HEK293 (cell line): ENCODE results near the gene HPSE.

Source experiments
- CTCF ChIA-PET: fragments of 350-600 bp; formaldehyde crosslinking; extraction: SDS; loops from one replicate; lab custom pipeline; 2021; ENCODE audit warnings: antibody characterized with exemption; lab: Yijun Ruan, JAX
- POLR2A ChIA-PET: fragments of 300-600 bp; formaldehyde crosslinking; extraction: SDS; loops from one replicate; lab custom pipeline; 2020; ENCODE audit warnings: antibody characterized with exemption, inconsistent platforms; lab: Yijun Ruan, JAX
- H3K27ac ChIP-seq: fragments of 200-500 bp; sonication (Bioruptor generic); 2 replicates; pipeline ENCODE4 v1.5.1; 2014; ENCODE audit warnings: low read depth, low read length, control low read depth, inconsistent platforms; ENCODE audit errors: extremely low read depth
- H3K36me3 ChIP-seq, 2 experiments: fragments of 200-500 bp in 1 of 2; sonication (Bioruptor generic) in 1 of 2; 1 replicate in 1 of 2; 2 replicates in 1 of 2; pipeline ENCODE4 v1.5.1; 2014 to 2017; ENCODE audit warnings: inconsistent platforms in 2 of 2, low read length in 2 of 2; ENCODE audit not compliant: control insufficient read depth in 2 of 2, insufficient read depth in 1 of 2
- H3K4me1 ChIP-seq: fragments of 200-500 bp; sonication (Bioruptor generic); 2 replicates; pipeline ENCODE4 v1.5.1; 2014; ENCODE audit warnings: mild to moderate bottlenecking, low read length, inconsistent platforms; ENCODE audit not compliant: control insufficient read depth, insufficient read depth
- H3K4me3 ChIP-seq: 2 replicates; pipeline ENCODE4 v1.5.1; 2011; ENCODE audit warnings: low read depth, mild to moderate bottlenecking, control low read depth, low read length, moderate library complexity
- H3K9me3 ChIP-seq: fragments of 200-500 bp; sonication (Bioruptor generic); 2 replicates; pipeline ENCODE4 v1.5.1; 2014; ENCODE audit warnings: low read depth, low read length, inconsistent platforms; ENCODE audit not compliant: control insufficient read depth, insufficient read depth
- ATF2 ChIP-seq: fragments of 450-650 bp; formaldehyde crosslinking; IDR thresholded peaks from 2 replicates; pipeline ENCODE4 v1.5.1; 2016; ENCODE audit warnings: missing biosample characterization, missing genetic modification characterization, low read depth
- HOXD13 ChIP-seq: sonication (generic); formaldehyde crosslinking; IDR thresholded peaks from 2 replicates; pipeline ENCODE4 v1.8.0; 2022; ENCODE audit warnings: missing genetic modification reagents, borderline replicate concordance
- MYNN ChIP-seq: fragments of 450-650 bp; formaldehyde crosslinking; IDR thresholded peaks from 2 replicates; pipeline ENCODE4 v1.5.1; 2016; ENCODE audit warnings: missing biosample characterization, missing genetic modification characterization, borderline replicate concordance
- OSR2 ChIP-seq: fragments of 450-650 bp; formaldehyde crosslinking; IDR thresholded peaks from 2 replicates; pipeline ENCODE4 v1.5.1; 2016; ENCODE audit warnings: missing biosample characterization, missing genetic modification characterization
- PATZ1 ChIP-seq: fragments of 450-650 bp; formaldehyde crosslinking; IDR thresholded peaks from 2 replicates; pipeline ENCODE4 v1.5.1; 2016; ENCODE audit warnings: missing biosample characterization, missing genetic modification characterization
- PRDM6 ChIP-seq: fragments of 450-650 bp; formaldehyde crosslinking; IDR thresholded peaks from 2 replicates; pipeline ENCODE4 v1.5.1; 2017; ENCODE audit warnings: missing biosample characterization, missing genetic modification characterization
- RBAK ChIP-seq: fragments of 450-650 bp; formaldehyde crosslinking; IDR thresholded peaks from 2 replicates; pipeline ENCODE4 v1.5.1; 2016; ENCODE audit warnings: missing biosample characterization, missing genetic modification characterization
- TRIM28 ChIP-seq: IDR thresholded peaks from 2 replicates; pipeline ENCODE4 v1.6.1; 2011; ENCODE audit warnings: low read length, control low read depth, borderline replicate concordance
- YY2 ChIP-seq: fragments of 450-650 bp; formaldehyde crosslinking; IDR thresholded peaks from 2 replicates; pipeline ENCODE4 v1.5.1; 2016; ENCODE audit warnings: missing biosample characterization, missing genetic modification characterization
- ZBTB21 ChIP-seq: fragments of 450-650 bp; formaldehyde crosslinking; IDR thresholded peaks from 2 replicates; pipeline ENCODE4 v1.5.1; 2017; ENCODE audit warnings: missing biosample characterization, missing genetic modification characterization
- ZBTB48 ChIP-seq: fragments of 450-650 bp; formaldehyde crosslinking; IDR thresholded peaks from 2 replicates; pipeline ENCODE4 v1.5.1; 2016; ENCODE audit warnings: missing biosample characterization, missing genetic modification characterization
- ZEB2 ChIP-seq: fragments of 450-650 bp; formaldehyde crosslinking; IDR thresholded peaks from 2 replicates; pipeline ENCODE4 v1.5.1; 2016; ENCODE audit warnings: missing biosample characterization, missing genetic modification characterization
- ZNF155 ChIP-seq: fragments of 450-650 bp; formaldehyde crosslinking; IDR thresholded peaks from 2 replicates; pipeline ENCODE4 v1.5.1; 2016; ENCODE audit warnings: missing biosample characterization, missing genetic modification characterization
- ZNF19 ChIP-seq: fragments of 450-650 bp; formaldehyde crosslinking; IDR thresholded peaks from 2 replicates; pipeline ENCODE4; 2016; ENCODE audit warnings: missing biosample characterization, missing genetic modification characterization, low read depth
- ZNF202 ChIP-seq: fragments of 450-650 bp; formaldehyde crosslinking; IDR thresholded peaks from 2 replicates; pipeline ENCODE4 v1.5.1; 2016; ENCODE audit warnings: missing biosample characterization, missing genetic modification characterization, borderline replicate concordance
- ZNF274 ChIP-seq, 2 experiments: fragments of 200-500 bp in 1 of 2; fragments of 450-650 bp in 1 of 2; sonication (Bioruptor generic) in 1 of 2; formaldehyde crosslinking in 1 of 2; IDR thresholded peaks; 2 replicates each; pipeline versions ENCODE4 v1.5.1 to v1.6.1; 2014 to 2016; ENCODE audit warnings: borderline replicate concordance in 1 of 2, inconsistent platforms in 1 of 2, low read length in 1 of 2, missing biosample characterization in 1 of 2, missing genetic modification characterization in 1 of 2
- ZNF473 ChIP-seq: fragments of 450-650 bp; formaldehyde crosslinking; IDR thresholded peaks from 2 replicates; pipeline ENCODE4 v1.5.1; 2017; ENCODE audit warnings: missing biosample characterization, missing genetic modification characterization
- ZNF510 ChIP-seq: fragments of 450-650 bp; formaldehyde crosslinking; IDR thresholded peaks from 2 replicates; pipeline ENCODE4 v1.5.1; 2018; ENCODE audit warnings: mild to moderate bottlenecking, missing genetic modification characterization, missing biosample characterization; ENCODE audit not compliant: insufficient replicate concordance
- ZNF561 ChIP-seq: fragments of 450-650 bp; IDR thresholded peaks from 2 replicates; pipeline ENCODE4 v1.5.1; 2018; ENCODE audit warnings: missing biosample characterization, missing genetic modification characterization, borderline replicate concordance
- ZNF670 ChIP-seq: fragments of 450-650 bp; formaldehyde crosslinking; IDR thresholded peaks from 2 replicates; pipeline ENCODE4 v1.5.1; 2016; ENCODE audit warnings: missing biosample characterization, missing genetic modification characterization, low read depth
- ZNF747 ChIP-seq: fragments of 450-650 bp; formaldehyde crosslinking; IDR thresholded peaks from 2 replicates; pipeline ENCODE4 v1.5.1; 2016; ENCODE audit warnings: missing biosample characterization, missing genetic modification characterization
- ZNF830 ChIP-seq: fragments of 450-650 bp; IDR thresholded peaks from 2 replicates; pipeline ENCODE4 v1.5.0; 2018; ENCODE audit warnings: missing biosample characterization, missing genetic modification characterization, low read depth, mild to moderate bottlenecking, moderate library complexity
- ZSCAN18 ChIP-seq: fragments of 450-650 bp; formaldehyde crosslinking; IDR thresholded peaks from 2 replicates; pipeline ENCODE4 v1.5.1; 2016; ENCODE audit warnings: missing biosample characterization, missing genetic modification characterization
- TF ChIP-seq, protein P1 (sequence below): fragments of 450-650 bp; formaldehyde crosslinking; IDR thresholded peaks from 2 replicates; pipeline ENCODE4 v1.5.0; 2017; ENCODE audit warnings: missing biosample characterization, missing genetic modification characterization, borderline replicate concordance

Gene HPSE

DNA sequence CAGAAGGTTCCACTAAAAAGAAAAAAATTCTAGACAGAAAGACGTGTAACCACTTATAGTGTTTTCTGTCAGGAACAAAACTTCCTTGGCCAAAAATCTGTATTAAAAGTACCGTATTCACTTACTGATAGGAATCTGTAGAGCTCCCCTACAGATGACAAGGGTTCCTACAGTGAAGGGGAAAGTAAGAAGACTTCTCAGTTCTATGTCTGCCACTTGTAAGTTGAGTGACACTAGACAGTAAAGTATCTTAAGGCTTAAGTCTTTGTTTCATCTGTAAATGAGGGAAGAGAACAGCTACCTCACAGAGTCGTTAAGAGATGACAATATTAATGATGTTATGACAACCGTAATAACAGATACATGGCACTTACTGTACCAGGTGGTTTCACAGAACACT, 53.3 kb downstream of the HPSE start:
- CTCF ChIA-PET = interaction anchor here (0.6 to 1.6 kb wide), 14 partner anchors 11 to 429 kb away, joined by 3 to 8 read pairs (median 4); no protein-coding TSS in a partner anchor
- Histone ChIP-seq H3K27ac (no peak overlapping the region), H3K4me3 (no peak overlapping the region), H3K4me1 (no peaks in the 10 kb centered on the region), H3K36me3 (peaks cover 0 to 15% of the 10 kb centered on the region in 2 experiments; a peak in 2 of 3 replicates), H3K9me3 (no peaks in the 10 kb centered on the region)
- POLR2A ChIA-PET = no interaction called here
- TF ChIP-seq RBAK (no peak), ZNF510 (tag by site-specific recombination) (no peak), ZNF830 (tag by site-specific recombination) (no peak), ZNF670 (no peak), MYNN (tag by site-specific recombination) (no peak), ZBTB21 (tag by site-specific recombination) (no peak), TRIM28 (no peak), ZNF561 (no peak), OSR2 (tag by site-specific recombination) (no peak), ZNF19 (tag by site-specific recombination) (no peak), ZEB2 (tag by site-specific recombination) (no peak)
- TF ChIP-seq, protein P1, sequence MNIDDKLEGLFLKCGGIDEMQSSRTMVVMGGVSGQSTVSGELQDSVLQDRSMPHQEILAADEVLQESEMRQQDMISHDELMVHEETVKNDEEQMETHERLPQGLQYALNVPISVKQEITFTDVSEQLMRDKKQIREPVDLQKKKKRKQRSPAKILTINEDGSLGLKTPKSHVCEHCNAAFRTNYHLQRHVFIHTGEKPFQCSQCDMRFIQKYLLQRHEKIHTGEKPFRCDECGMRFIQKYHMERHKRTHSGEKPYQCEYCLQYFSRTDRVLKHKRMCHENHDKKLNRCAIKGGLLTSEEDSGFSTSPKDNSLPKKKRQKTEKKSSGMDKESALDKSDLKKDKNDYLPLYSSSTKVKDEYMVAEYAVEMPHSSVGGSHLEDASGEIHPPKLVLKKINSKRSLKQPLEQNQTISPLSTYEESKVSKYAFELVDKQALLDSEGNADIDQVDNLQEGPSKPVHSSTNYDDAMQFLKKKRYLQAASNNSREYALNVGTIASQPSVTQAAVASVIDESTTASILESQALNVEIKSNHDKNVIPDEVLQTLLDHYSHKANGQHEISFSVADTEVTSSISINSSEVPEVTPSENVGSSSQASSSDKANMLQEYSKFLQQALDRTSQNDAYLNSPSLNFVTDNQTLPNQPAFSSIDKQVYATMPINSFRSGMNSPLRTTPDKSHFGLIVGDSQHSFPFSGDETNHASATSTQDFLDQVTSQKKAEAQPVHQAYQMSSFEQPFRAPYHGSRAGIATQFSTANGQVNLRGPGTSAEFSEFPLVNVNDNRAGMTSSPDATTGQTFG (tag by site-specific recombination) = no peak

- Histone ChIP-seq H3K4me1 (no peaks in the 10 kb centered on the region), H3K9me3 (no peaks in the 10 kb centered on the region), H3K36me3 (peaks cover 3 to 34% of the 10 kb centered on the region in 2 experiments; a peak in 2 of 3 replicates), H3K4me3 (no peak overlapping the region), H3K27ac (no peak overlapping the region)
- ChIA-PET CTCF (no interaction called here), POLR2A (no interaction called here)
- TF ChIP-seq HOXD13 (CRISPR knock-in tag) (no peak), ZSCAN18 (tag by site-specific recombination) (no peak), ATF2 (tag by site-specific recombination) (no peak), YY2 (tag by site-specific recombination) (no peak), ZNF747 (tag by site-specific recombination) (no peak), ZNF473 (tag by site-specific recombination) (no peak), PRDM6 (tag by site-specific recombination) (no peak), ZBTB48 (no peak), PATZ1 (no peak), ZNF202 (tag by site-specific recombination) (no peak), ZNF155 (no peak), ZNF274 (IDR thresholded peaks at IDR 0.05; ENCODE audit: low read length) (no peak), ZNF274 (tag by site-specific recombination; IDR thresholded peaks at IDR 0.05; ENCODE audit: borderline replicate concordance) (no peak), ZNF830 (tag by site-specific recombination) (no peak)
Observed at GRCh38 chr4:83276299-83277040, 58.2 kb downstream of the HPSE start.
